Panc1 (cell line): ENCODE data around the gene BST2. TPM values are rescaled to one million over a fixed set of nuclear protein-coding genes. Genes with fewer than 3 reads are reported as not detected.

Source experiments
- ATAC-seq: fragments of 200-7000 bp; cut with Tn5 transposase; 2 replicates; pipeline ENCODE4 v1.9.1; 2020; ENCODE audit warnings: mild to moderate bottlenecking, moderate library complexity
- BruUV-seq: library from RNA; stranded (reverse); fragments of 400-500 nt; replicated peaks from 2 replicates; lab custom pipeline; 2021; lab: Mats Ljungman, UMichigan
- CTCF ChIA-PET: fragments of 300-600 bp; sonication (Branson Sonifier 250); formaldehyde crosslinking; loops from one replicate; lab custom pipeline; 2022; ENCODE audit warnings: antibody characterized with exemption; lab: Charles Lee
- POLR2A ChIA-PET: fragments of 300-600 bp; sonication (Branson Sonifier 250); formaldehyde crosslinking; loops from one replicate; lab custom pipeline; 2022; ENCODE audit warnings: antibody characterized with exemption; lab: Charles Lee
- DNase-seq: peaks from one replicate; pipeline ENCODE4 v3.0.0-alpha.2; 2010; ENCODE audit warnings: low read depth, low spot score
- H3K27ac ChIP-seq: 2 replicates; pipeline ENCODE4 v1.5.1; 2011; ENCODE audit warnings: mild to moderate bottlenecking, low read length, inconsistent platforms
- H3K27me3 ChIP-seq: fragments of 200-500 bp; sonication (Bioruptor generic); 2 replicates; pipeline ENCODE4 v1.6.0; 2014; ENCODE audit warnings: low read length, inconsistent platforms; ENCODE audit not compliant: control insufficient read depth, insufficient read depth
- H3K36me3 ChIP-seq: fragments of 200-500 bp; sonication (Bioruptor generic); 2 replicates; pipeline ENCODE4 v1.5.1; 2014; ENCODE audit warnings: inconsistent platforms, mild to moderate bottlenecking, low read length, moderate library complexity; ENCODE audit not compliant: control insufficient read depth, insufficient read depth
- H3K4me1 ChIP-seq: 2 replicates; pipeline ENCODE4 v1.5.1; 2011; ENCODE audit warnings: inconsistent platforms, mild to moderate bottlenecking, low read length, moderate library complexity; ENCODE audit not compliant: control insufficient read depth, insufficient read depth
- H3K4me3 ChIP-seq, 2 experiments: 2 replicates each; pipeline ENCODE4 v1.5.1; 2011 to 2012; ENCODE audit warnings: low read depth in 2 of 2, low read length in 2 of 2, mild to moderate bottlenecking in 2 of 2, inconsistent platforms in 1 of 2, moderate library complexity in 1 of 2
- H3K9me3 ChIP-seq: fragments of 200-500 bp; sonication (Bioruptor generic); 2 replicates; pipeline ENCODE4 v1.5.1; 2014; ENCODE audit warnings: low read depth, mild to moderate bottlenecking, inconsistent platforms, low read length, moderate library complexity; ENCODE audit not compliant: control insufficient read depth, insufficient read depth
- CTCF ChIP-seq: fragments of 450-650 bp; IDR thresholded peaks from 2 replicates; pipeline ENCODE4 v1.5.1; 2017; ENCODE audit warnings: mild to moderate bottlenecking
- POLR2AphosphoS5 ChIP-seq: IDR thresholded peaks from 2 replicates; pipeline ENCODE4 v1.6.1; 2012; ENCODE audit warnings: mild to moderate bottlenecking, low read depth, low read length, moderate library complexity
- REST ChIP-seq, 2 experiments: IDR thresholded peaks; 2 replicates each; pipeline ENCODE4 v1.6.1; 2011 to 2012; ENCODE audit warnings: low read depth in 2 of 2, control low read depth in 1 of 2, low read length in 1 of 2, mild to moderate bottlenecking in 1 of 2, moderate library complexity in 1 of 2; ENCODE audit not compliant: insufficient read depth in 1 of 2
- SIN3A ChIP-seq: IDR thresholded peaks from 2 replicates; pipeline ENCODE4 v1.6.1; 2012; ENCODE audit warnings: low read depth, mild to moderate bottlenecking, low read length, moderate library complexity, borderline replicate concordance; ENCODE audit not compliant: insufficient read depth
- TCF7L2 ChIP-seq: IDR thresholded peaks from 2 replicates; pipeline ENCODE4 v1.6.1; 2011; ENCODE audit warnings: mild to moderate bottlenecking, low read depth, low read length, inconsistent platforms
- in situ Hi-C: cut with HindIII; loops from 2 replicates; pipeline ENCODE4 v1.10.0; 2016; ENCODE audit warnings: low sequenced_read_pairs, low pct_unique_long_range_greater_than_20kb
- intact Hi-C: fragments of 100-400 bp; cut with micrococcal nuclease; formaldehyde crosslinking; loops from one replicate; pipeline ENCODE4 v1.10.0; 2022; ENCODE audit not compliant: unreplicated experiment
- total RNA-seq: library from RNA; stranded (reverse); gene quantifications from one replicate; pipeline ENCODE4 v1.2.1, GENCODE V29; 2021; ENCODE audit not compliant: unreplicated experiment

The BST2 gene
- total RNA-seq, 1 experiment from 2014 or later, result 11.8 TPM

GRCh38 chr19:17393914-17394313, 11.5 kb downstream of the BST2 start, which contains the start of gene CCDC194:
Gene CCDC194, minus strand, starts transcription at chr19:17394196. Its CDS starts 38 bp downstream, at chr19:17394158.
- in situ Hi-C loops (no loop called here), intact Hi-C loops (loop anchor here (10.0 kb wide), 1 partner anchor 71 kb away; the partner anchor contains the start of gene NXNL1)
- ChIA-PET CTCF (no interaction called here), POLR2A (no interaction called here)
- TF ChIP-seq REST (IDR thresholded peaks at IDR 0.05; ENCODE audit: insufficient read depth in 1 of 2, low read depth in 2 of 2, low read length in 1 of 2) (no peak), CTCF (no peak), POLR2AphosphoS5 (no peak), SIN3A (no peak), TCF7L2 (no peak)
- no TSS peak for BruUV-seq
- ATAC-seq (no peak), DNase-seq (no peak)
- Histone ChIP-seq H3K9me3 (no peaks in the 10 kb centered on the region; the same call in 1 of the 2 replicates), H3K27ac (no peak within 1 kb of the TSS; the same call in 1 of the 2 replicates), H3K36me3 (no peaks in the 10 kb centered on the region), H3K4me3 (no peak within 1 kb of the TSS), H3K27me3 (no peaks in the 10 kb centered on the region), H3K4me1 (peaks cover 5% of the 10 kb centered on the region)

GRCh38 chr19:17393002-17393401, 12.4 kb downstream of the BST2 start:
- ATAC-seq (no peak), DNase-seq (no peak)
- Histone ChIP-seq H3K36me3 (no peaks in the 10 kb centered on the region), H3K4me1 (peaks cover 5% of the 10 kb centered on the region), H3K4me3 (no peak overlapping the region), H3K9me3 (no peaks in the 10 kb centered on the region; the same call in 1 of the 2 replicates), H3K27ac (no peak overlapping the region), H3K27me3 (no peaks in the 10 kb centered on the region)
- in situ Hi-C loops (no loop called here), intact Hi-C loops (loop anchor here (10.0 kb wide), 1 partner anchor 72 kb away; the partner anchor contains the start of gene NXNL1)
- ChIA-PET POLR2A (no interaction called here), CTCF (no interaction called here)
- no TSS peak for BruUV-seq
- TF ChIP-seq SIN3A, result no peak
- no peak for TF ChIP-seq CTCF
- no peak for TF ChIP-seq REST (IDR thresholded peaks at IDR 0.05; ENCODE audit: insufficient read depth in 1 of 2, low read depth in 2 of 2, low read length in 1 of 2)
- no peak for TF ChIP-seq TCF7L2
- TF ChIP-seq POLR2AphosphoS5, result no peak
